HepG2 (cell line): Measurements from ENCODE around the gene CDC42EP5. TPM values are rescaled to one million over a fixed set of nuclear protein-coding genes. Genes with fewer than 3 reads are reported as not detected.

Experiments
- ATAC-seq: fragments of 200-7000 bp; cut with Tn5 transposase; 3 replicates; pipeline ENCODE4 v1.9.1; 2020; ENCODE audit warnings: mild to moderate bottlenecking, moderate library complexity
- BruUV-seq: library from RNA; stranded (reverse); fragments of 400-500 nt; replicated peaks from 2 replicates; lab custom pipeline; 2021; lab: Mats Ljungman, UMichigan
- CTCF ChIA-PET: fragments of 300-600 bp; formaldehyde crosslinking; extraction: SDS; loops from one replicate; lab custom pipeline; 2021; ENCODE audit warnings: low total read pairs, inconsistent platforms, low intra/inter-chr PET ratio; lab: Yijun Ruan, JAX
- POLR2A ChIA-PET: fragments of 350-600 bp; sonication (Branson Sonifier 250); formaldehyde crosslinking; loops from one replicate; lab custom pipeline; 2020; ENCODE audit warnings: antibody characterized with exemption, inconsistent platforms; lab: Yijun Ruan, JAX
- DNase-seq: peaks from one replicate; pipeline ENCODE4 v3.0.0-alpha.2; 2015; ENCODE audit warnings: low spot score
- FAIRE-seq: peaks from 3 replicates; lab custom pipeline; 2011; peaks lifted over from hg19 to GRCh38; lab: Jason Lieb, UNC
- H2AFZ ChIP-seq: one replicate; pipeline ENCODE4 v1.6.1; 2011; ENCODE audit warnings: low read length, inconsistent platforms
- H3K27ac ChIP-seq: fragments of 300-600 bp; 3 replicates; pipeline ENCODE4 v1.8.0; 2011; ENCODE audit warnings: mixed run types, mild to moderate bottlenecking, mixed read lengths, low read length, inconsistent platforms; ENCODE audit not compliant: insufficient read depth; ENCODE audit errors: extremely low read length
- H3K27me3 ChIP-seq, 2 experiments: fragments of 200-600 bp in 1 of 2; 2 replicates in 1 of 2; 3 replicates in 1 of 2; pipeline versions ENCODE4 v1.6.0 to v1.8.0; 2011; ENCODE audit warnings: low read length in 2 of 2, mild to moderate bottlenecking in 2 of 2, moderate library complexity in 2 of 2, inconsistent platforms in 1 of 2; ENCODE audit not compliant: insufficient read depth in 2 of 2, control insufficient read depth in 1 of 2
- H3K36me3 ChIP-seq, 2 experiments: fragments of 200-600 bp in 1 of 2; replicated peaks in 1 of 2; 2 replicates in 1 of 2; 3 replicates in 1 of 2; pipeline versions ENCODE4 v1.5.1 to v1.8.0; 2011; ENCODE audit warnings: low read length in 2 of 2, inconsistent platforms in 1 of 2; ENCODE audit not compliant: insufficient read depth in 2 of 2, control insufficient read depth in 1 of 2
- H3K4me1 ChIP-seq: 2 replicates; pipeline ENCODE4 v1.5.1; 2012; ENCODE audit warnings: low read length, inconsistent platforms; ENCODE audit not compliant: insufficient read depth
- H3K4me2 ChIP-seq: 2 replicates; pipeline ENCODE4 v1.6.0; 2011; ENCODE audit warnings: low read depth, low read length, inconsistent platforms
- H3K4me3 ChIP-seq, 3 experiments: fragments of 200-600 bp in 1 of 3; sonication (generic), shearing (Covaris generic) in 1 of 3; replicated peaks in 1 of 3; 2 replicates each; pipeline ENCODE4 v1.5.1; 2011 to 2016; ENCODE audit warnings: low read length in 3 of 3, inconsistent platforms in 2 of 3, low read depth in 2 of 3, mild to moderate bottlenecking in 2 of 3, control low read depth in 1 of 3, mixed read lengths in 1 of 3; ENCODE audit not compliant: insufficient read depth in 1 of 3
- H3K79me2 ChIP-seq: one replicate; pipeline ENCODE4 v1.6.1; 2011; ENCODE audit warnings: low read length, inconsistent platforms; ENCODE audit not compliant: insufficient read depth
- H3K9ac ChIP-seq: 2 replicates; pipeline ENCODE4 v1.6.0; 2011; ENCODE audit warnings: mild to moderate bottlenecking, low read depth, low read length, inconsistent platforms; ENCODE audit not compliant: insufficient read depth
- H3K9me3 ChIP-seq: 2 replicates; pipeline ENCODE4 v1.5.1; 2012; ENCODE audit warnings: mild to moderate bottlenecking, low read length
- H4K20me1 ChIP-seq: 2 replicates; pipeline ENCODE4 v1.6.0; 2011; ENCODE audit warnings: inconsistent platforms, mild to moderate bottlenecking, low read length, moderate library complexity; ENCODE audit not compliant: insufficient read depth
- AGO2 ChIP-seq: fragments of 200-400 bp; formaldehyde crosslinking; optimal IDR thresholded peaks from 2 replicates; pipeline ENCODE3; 2017; ENCODE audit warnings: mild to moderate bottlenecking, low read depth, low read length, moderate library complexity
- CCDC6 ChIP-seq: sonication (generic); formaldehyde crosslinking; IDR thresholded peaks from 2 replicates; pipeline ENCODE4 v1.8.1; 2022; ENCODE audit warnings: mild to moderate bottlenecking, missing genetic modification reagents, moderate library complexity
- GATA4 ChIP-seq: sonication (generic); IDR thresholded peaks from 2 replicates; pipeline ENCODE4 v1.6.1; 2016; ENCODE audit warnings: antibody characterized with exemption, low read depth, borderline replicate concordance
- NFRKB ChIP-seq: fragments of 450-650 bp; IDR thresholded peaks from 2 replicates; pipeline ENCODE4 v1.6.1; 2017
- NONO ChIP-seq, 2 experiments: fragments of 450-650 bp in 1 of 2; sonication (generic) in 1 of 2; formaldehyde crosslinking in 1 of 2; IDR thresholded peaks in 1 of 2; conservative IDR thresholded peaks in 1 of 2; 2 replicates each; pipeline versions ENCODE4 v1.6.1 to v1.8.0; 2017 to 2022; ENCODE audit warnings: mild to moderate bottlenecking in 1 of 2, missing genetic modification reagents in 1 of 2, moderate library complexity in 1 of 2
- PAF1 ChIP-seq: IDR thresholded peaks from 2 replicates; pipeline ENCODE4 v1.6.1; 2016; ENCODE audit warnings: missing genetic modification reagents, missing compliant biosample characterization
- POLR2A ChIP-seq, 2 experiments: IDR thresholded peaks; 2 replicates each; pipeline ENCODE4 v1.6.1; 2011; ENCODE audit warnings: low read depth in 2 of 2, low read length in 2 of 2, mild to moderate bottlenecking in 1 of 2, moderate library complexity in 1 of 2; ENCODE audit not compliant: insufficient read depth in 1 of 2
- POLR2AphosphoS5 ChIP-seq: IDR thresholded peaks from 2 replicates; pipeline ENCODE4 v1.6.1; 2012; ENCODE audit warnings: low read depth, low read length
- POLR2G ChIP-seq: fragments of 200-400 bp; formaldehyde crosslinking; IDR thresholded peaks from 2 replicates; pipeline ENCODE4 v1.6.1; 2018; ENCODE audit warnings: mild to moderate bottlenecking, low read depth, low read length, moderate library complexity
- SSRP1 ChIP-seq: IDR thresholded peaks from 2 replicates; pipeline ENCODE4 v1.6.1; 2016; ENCODE audit warnings: control low read depth
- ZC3H13 ChIP-seq: sonication (generic); formaldehyde crosslinking; IDR thresholded peaks from 2 replicates; pipeline ENCODE4 v1.8.1; 2023; ENCODE audit warnings: mild to moderate bottlenecking, missing genetic modification reagents, moderate library complexity
- ZNF567 ChIP-seq: sonication (generic); formaldehyde crosslinking; IDR thresholded peaks from 2 replicates; pipeline ENCODE4 v1.8.1; 2023; ENCODE audit warnings: mild to moderate bottlenecking, missing genetic modification reagents, borderline replicate concordance
- ZNF761 ChIP-seq: sonication (generic); formaldehyde crosslinking; conservative IDR thresholded peaks from 2 replicates; pipeline ENCODE4 v1.4.0; 2020; ENCODE audit warnings: mild to moderate bottlenecking, missing genetic modification reagents
- WGBS: methylation state at CpG from one replicate; pipeline ENCODE4 v1.1.6; 2017; ENCODE audit warnings: low lambda C conversion rate; 5-methylcytosine and 5-hydroxymethylcytosine counted together
- in situ Hi-C: cut with HindIII; loops from 2 replicates; pipeline ENCODE4 v1.10.0; 2017; ENCODE audit warnings: low pct_unique_long_range_greater_than_20kb; ENCODE audit not compliant: extremely low pct_ligation_motif_present
- intact Hi-C: fragments of 100-400 bp; cut with micrococcal nuclease; formaldehyde crosslinking; loops from one replicate; pipeline ENCODE4 v1.10.0; 2022; ENCODE audit not compliant: unreplicated experiment
- polyA plus RNA-seq, 8 experiments: library from polyadenylated mRNA; depleted of rRNA in 3 of 8; stranded (reverse) in 7 of 8; unstranded in 1 of 8; fragments of >200 nt; fragmentation: Illumina TruSeq in 4 of 8; extraction: Trizol in 4 of 8; gene quantifications; 2 replicates each; pipeline versions ENCODE4 v1.2.1 to v1.2.3, GENCODE V29; 2011 to 2016; ENCODE audit warnings: low read depth in 4 of 8, missing spikeins in 1 of 8, mixed read lengths in 1 of 8; ENCODE audit not compliant: insufficient read depth in 1 of 8
- total RNA-seq, 5 experiments: library from RNA; depleted of rRNA; stranded (reverse); fragments of >200 nt; fragmentation: Illumina TruSeq; extraction: Trizol; gene quantifications; 2 replicates each; pipeline ENCODE4 v1.2.3, GENCODE V29; 2016; ENCODE audit warnings: low read depth in 1 of 5
- TF ChIP-seq, protein P1 (sequence below): sonication (generic); formaldehyde crosslinking; IDR thresholded peaks from 2 replicates; pipeline ENCODE4 v1.5.1; 2020; ENCODE audit warnings: mild to moderate bottlenecking, moderate library complexity, missing genetic modification reagents

Gene CDC42EP5
- total and polyA plus RNA-seq, 2 of the 13 experiments (the other 11 are each of a cell fraction or from before 2014, with no cell fraction given): 0.41 to 1.6 TPM

DNA sequence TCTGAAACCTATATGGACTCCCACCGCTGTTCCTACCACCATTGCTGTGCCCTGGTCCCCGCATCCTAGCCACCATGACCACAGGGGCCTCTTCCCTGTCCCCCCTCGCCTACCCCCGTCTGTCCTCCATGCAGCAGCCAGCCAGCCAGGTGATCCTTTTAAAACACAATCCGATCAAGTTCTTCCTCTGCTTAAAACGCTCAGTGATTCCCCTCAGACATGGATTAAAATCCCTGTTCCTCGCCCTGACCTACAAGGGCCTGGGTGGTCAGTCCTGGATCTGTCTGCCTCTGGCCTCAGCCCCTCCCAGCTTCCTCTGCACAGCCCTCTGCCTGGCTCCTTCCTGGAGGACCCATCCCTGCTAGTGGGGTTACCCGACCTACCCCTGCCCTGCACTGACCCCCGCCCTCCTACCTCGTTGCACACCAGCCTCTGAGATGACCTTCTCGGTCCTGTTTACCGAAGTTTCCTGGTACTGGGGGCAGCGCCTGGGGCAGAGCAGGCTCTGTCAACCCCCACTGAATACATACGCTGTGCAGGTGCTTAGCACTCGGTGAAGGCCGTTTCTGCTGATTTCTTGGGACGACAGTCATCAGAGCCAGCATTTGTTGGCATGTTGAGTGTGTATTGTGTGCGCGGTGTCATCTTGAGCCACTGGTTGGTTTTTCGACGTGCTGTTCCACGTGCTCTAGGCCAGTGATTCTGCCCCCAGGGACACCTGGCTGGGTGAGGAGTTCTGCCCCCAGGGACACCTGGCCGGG is 38.8 kb downstream of the CDC42EP5 start:
- ChIA-PET CTCF (no interaction called here), POLR2A (interaction anchor here (1.7 to 1.8 kb wide), 2 partner anchors 14 kb away, joined by 6 to 7 read pairs; partner anchors contain the start of gene LENG8)
- no peak for FAIRE-seq
- no peaks in the 10 kb centered on the region; a peak in 1 of 5 replicates for H3K27me3 ChIP-seq
- 93% methylated on average over 18 of the region's 23 CpGs for WGBS
- no peak overlapping the region for H3K4me2 ChIP-seq
- DNase-seq: no peak
- H2AFZ ChIP-seq: no peak overlapping the region
- peaks cover 3% of the 10 kb centered on the region; the same call in 1 of the 2 replicates for H4K20me1 ChIP-seq
- no peak for ATAC-seq
- H3K4me1 ChIP-seq: no peaks in the 10 kb centered on the region
- H3K27ac ChIP-seq: no peak overlapping the region
- intact Hi-C loops: no loop called here
- no peaks in the 10 kb centered on the region for H3K79me2 ChIP-seq
- no peak overlapping the region for H3K9ac ChIP-seq
- H3K9me3 ChIP-seq: no peaks in the 10 kb centered on the region
- H3K4me3 ChIP-seq: no peak overlapping the region
- TF ChIP-seq PAF1 (peak; percentile 45; the same call in 1 of the 2 replicates), GATA4 (no peak), POLR2G (peak; percentile 16; the same call in 1 of the 2 replicates), NFRKB (no peak), NONO (IDR thresholded peaks at IDR 0.05) (no peak), NONO (CRISPR knock-in tag; conservative IDR thresholded peaks at IDR 0.05) (peak; percentile 16; the same call in 1 of the 2 replicates), POLR2A (IDR thresholded peaks at IDR 0.05; ENCODE audit: insufficient read depth in 1 of 2, low read depth in 2 of 2, low read length in 2 of 2) (peak in 1 of 2 experiments; percentile 12; a peak in 1 of 4 replicates), CCDC6 (CRISPR knock-in tag) (no peak), AGO2 (peak; percentile 93), ZNF761 (CRISPR knock-in tag) (no peak), POLR2AphosphoS5 (peak; percentile 39), ZC3H13 (peak; percentile 42; the same call in 1 of the 2 replicates), ZNF567 (CRISPR knock-in tag) (no peak), SSRP1 (CRISPR knock-in tag) (0 out of 2 replicates have a peak, but pooled peaks have one; percentile 9)
- TF ChIP-seq, protein P1, sequence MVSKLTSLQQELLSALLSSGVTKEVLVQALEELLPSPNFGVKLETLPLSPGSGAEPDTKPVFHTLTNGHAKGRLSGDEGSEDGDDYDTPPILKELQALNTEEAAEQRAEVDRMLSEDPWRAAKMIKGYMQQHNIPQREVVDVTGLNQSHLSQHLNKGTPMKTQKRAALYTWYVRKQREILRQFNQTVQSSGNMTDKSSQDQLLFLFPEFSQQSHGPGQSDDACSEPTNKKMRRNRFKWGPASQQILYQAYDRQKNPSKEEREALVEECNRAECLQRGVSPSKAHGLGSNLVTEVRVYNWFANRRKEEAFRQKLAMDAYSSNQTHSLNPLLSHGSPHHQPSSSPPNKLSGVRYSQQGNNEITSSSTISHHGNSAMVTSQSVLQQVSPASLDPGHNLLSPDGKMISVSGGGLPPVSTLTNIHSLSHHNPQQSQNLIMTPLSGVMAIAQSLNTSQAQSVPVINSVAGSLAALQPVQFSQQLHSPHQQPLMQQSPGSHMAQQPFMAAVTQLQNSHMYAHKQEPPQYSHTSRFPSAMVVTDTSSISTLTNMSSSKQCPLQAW (CRISPR knock-in tag): no peak
- peaks cover 0 to 1% of the 10 kb centered on the region in 2 experiments; a peak in 1 of 5 replicates for H3K36me3 ChIP-seq
- no TSS peak for BruUV-seq
- in situ Hi-C loops: no loop called here
